Stimulated activated CD4-positive, alpha-beta T cell treated with anti-CD3 and anti-CD28 coated beads, Interleukin-1b, Interleukin-23, amount 100 ng/mL, for 24 hours (primary cell): ENCODE data around the gene SLC25A13.
"Not testable (repeated sequence)": the region's sequence is repeated elsewhere in the genome, so short reads cannot be mapped to it uniquely, and the experiment has no call there.

Source experiments
- DNase-seq, 4 experiments: peaks; one replicate each; pipeline ENCODE4 v3.0.0-alpha.2; 2020; ENCODE audit warnings: low read depth in 4 of 4, low spot score in 1 of 4

SLC25A13 gene

DNA sequence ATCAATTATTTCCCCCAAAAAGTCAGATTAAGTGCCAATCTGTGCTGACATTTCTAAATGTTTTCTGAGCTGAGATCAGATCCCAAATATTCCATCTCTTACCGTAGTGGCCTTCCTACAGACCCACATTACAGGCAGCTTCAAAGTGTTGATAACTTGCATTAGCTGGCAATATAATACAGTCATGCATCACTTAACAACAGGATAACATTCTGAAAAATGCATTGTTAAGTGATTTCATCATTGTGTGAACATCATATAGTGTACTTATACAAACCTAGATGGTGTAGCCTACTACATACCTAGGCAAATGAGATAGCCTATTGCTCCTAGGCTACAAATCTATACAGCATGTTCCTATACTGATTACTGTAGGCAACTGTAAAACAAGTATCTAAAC, 22.4 kb downstream of the SLC25A13 start:
- no peak for DNase-seq

DNA sequence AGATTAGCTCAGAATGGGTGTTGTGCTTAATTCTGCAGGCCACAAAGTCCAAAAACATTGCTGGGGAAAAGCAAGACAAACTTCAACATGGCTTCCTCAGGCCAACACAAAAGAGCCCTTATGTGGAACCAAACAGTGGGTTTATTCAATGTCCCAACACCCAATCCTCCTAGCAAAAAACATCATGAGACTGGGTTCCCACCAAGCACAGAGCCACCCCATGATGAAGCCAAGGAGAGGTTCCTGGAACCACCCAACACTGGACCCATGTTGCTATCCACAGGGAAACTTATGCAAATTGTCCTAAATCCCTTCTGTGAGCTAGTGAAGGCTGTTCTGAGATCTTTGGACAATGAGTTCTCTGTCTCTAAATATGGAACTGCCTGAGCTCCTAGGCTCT, 24.0 kb downstream of the SLC25A13 start:
- DNase-seq: no peak

DNA sequence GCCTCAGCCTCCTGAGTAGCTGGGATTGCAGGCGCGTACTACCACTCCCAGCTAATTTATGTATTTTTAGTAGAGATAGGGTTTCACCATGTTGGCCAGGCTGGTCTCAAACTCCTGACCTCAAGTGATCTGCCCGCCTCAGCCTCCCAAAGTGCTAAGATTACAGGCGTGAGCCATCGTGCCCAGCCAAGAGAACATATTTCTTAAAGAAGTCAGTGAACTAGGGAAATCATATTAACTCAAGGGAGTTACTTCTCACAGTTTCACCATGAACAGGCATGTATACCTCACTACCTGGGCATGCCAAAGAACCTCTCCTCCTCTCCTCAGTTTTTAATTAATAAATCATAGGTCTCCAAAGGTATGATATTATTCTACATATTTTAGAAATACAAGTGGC, 24.5 kb downstream of the SLC25A13 start:
- not testable (repeated sequence) for DNase-seq

DNA sequence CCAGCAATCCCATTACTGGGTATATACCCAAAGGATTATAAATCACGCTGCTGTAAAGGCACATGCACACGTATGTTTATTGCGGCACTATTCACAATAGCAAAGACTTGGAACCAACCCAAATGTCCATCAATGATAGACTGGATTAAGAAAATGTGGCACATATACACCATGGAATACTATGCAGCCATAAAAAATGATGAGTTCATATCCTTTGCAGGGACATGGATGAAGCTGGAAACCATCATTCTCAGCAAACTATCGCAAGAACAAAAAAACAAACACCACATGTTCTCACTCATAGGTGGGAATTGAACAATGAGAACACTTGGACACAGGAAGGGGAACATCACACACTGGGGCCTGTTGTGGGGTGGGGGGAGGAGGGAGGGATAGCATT, 28.0 kb downstream of the SLC25A13 start:
- not testable (repeated sequence) for DNase-seq

DNA sequence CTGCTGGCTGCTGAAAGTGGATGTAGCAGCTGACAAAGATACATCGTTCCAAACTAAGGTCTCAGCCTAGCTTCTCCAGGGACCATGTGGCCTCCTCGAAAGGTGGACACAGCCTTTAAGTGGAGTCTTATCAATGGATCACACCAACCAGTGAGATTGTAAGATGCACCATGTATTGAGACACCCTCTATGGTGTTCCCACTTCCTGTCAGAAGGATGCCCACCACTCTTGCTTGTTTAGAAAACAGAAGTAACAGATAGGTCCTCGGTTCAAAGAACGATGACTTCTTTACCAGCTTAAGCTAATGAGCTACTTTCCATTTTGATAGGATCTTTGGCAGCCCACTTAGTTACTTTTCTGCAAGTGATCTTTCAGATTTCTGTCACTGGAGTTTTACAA, 34.3 kb downstream of the SLC25A13 start:
- DNase-seq: no peak

DNA sequence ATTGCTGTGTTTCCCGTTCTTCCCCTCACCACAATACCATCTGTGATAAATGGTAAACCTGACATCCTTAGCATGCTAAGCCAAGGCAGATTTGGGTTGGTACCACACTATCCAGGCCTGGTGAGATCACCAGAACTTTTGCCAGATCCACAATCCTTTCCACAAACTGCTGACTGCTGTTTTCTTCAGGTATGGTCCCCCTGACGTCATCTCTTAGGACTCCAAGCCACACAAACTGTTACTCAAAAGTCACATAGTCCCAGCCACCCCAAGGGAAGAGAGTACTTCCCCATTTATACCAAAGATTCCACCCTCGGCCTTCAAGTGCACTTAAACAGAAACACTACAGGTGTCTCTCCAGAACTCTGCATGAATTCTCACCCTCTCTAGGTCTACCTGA, 34.8 kb downstream of the SLC25A13 start:
- DNase-seq: no peak

- DNase-seq: no peak
Measured at GRCh38 chr7:96285579-96285978, 36.3 kb downstream of the SLC25A13 start.

DNA sequence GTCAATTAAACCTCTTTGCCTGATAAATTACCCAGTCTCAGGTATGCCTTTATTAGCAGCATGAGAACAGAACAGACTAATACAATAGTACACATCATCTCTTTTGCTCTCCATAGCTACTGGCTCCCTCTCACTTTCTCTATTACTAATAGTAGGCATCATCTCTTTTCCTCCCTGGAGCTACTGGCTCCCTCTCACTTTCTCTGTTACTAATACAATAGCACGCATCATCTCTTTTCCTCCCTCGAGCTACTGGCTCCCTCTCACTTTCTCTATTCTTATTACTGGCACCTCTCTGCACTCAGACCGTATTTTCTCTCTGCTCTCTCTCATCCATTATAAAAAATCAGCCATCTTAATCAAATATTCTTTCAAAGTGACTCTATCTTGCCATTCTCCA, 37.1 kb downstream of the SLC25A13 start:
- DNase-seq: no peak

GRCh38 chr7:96284240-96284639, 37.7 kb downstream of the SLC25A13 start:
- no peak for DNase-seq

DNA sequence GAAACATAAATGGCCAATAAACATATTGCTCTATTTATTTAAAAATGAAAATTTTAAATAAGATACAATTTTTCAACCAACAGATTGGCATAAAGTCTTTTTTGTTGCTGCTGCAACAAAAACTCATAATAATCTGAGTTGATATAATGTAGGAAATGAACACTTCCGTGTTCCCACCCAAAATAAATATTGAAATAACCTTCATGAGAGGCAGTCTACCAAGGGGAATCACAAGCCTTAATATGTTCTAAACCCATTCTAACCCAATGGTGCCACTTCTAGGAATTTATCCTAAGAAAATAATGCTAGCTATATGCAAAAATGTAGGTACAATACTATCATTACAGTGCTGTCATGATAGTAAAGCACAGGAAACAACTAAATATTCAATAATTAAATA, 39.1 kb downstream of the SLC25A13 start:
- DNase-seq: no peak

DNA sequence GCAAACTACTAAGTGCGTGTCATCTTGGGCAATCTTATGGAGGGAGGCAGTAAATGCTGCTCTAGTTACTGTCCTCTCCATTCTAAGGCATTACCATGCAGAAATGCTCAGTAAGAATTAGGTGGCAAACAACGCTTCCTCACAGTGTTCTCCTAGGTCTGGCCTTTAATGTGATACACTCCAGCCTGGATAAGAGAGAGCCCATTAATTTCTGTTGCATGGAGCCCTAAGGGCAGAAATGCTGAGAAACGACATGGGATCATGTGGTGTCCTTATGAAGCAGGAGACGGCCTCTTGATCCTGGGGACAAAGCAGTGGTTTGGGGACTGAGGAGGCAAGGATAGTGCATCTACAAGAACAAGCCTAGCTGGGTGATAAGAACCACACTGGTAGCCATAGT, 44.0 kb downstream of the SLC25A13 start:
- DNase-seq: no peak

DNA sequence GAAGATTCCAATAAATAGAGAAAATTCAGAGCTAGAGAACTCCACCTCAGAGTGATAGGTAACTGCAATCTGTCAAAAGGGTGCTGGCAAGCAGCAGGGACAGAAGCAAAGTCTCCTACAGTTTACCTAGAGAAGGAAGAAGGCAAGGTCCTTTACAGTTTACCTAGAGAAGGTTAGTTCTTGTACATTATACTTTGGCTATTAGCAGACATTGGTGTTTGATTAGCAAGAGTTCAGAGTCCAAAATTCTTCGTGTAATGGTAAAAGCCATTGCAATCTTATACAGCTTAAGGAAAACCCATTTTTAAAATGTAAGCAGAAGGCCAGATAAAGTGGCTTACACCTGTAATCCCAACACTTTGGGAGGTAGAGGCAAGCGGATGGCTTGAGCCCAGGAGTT, 45.9 kb downstream of the SLC25A13 start:
- no peak for DNase-seq

- no peak for DNase-seq
Measured at GRCh38 chr7:96273716-96274115, 48.2 kb downstream of the SLC25A13 start.

- no peak for DNase-seq
Measured at GRCh38 chr7:96269246-96269994, 52.5 kb downstream of the SLC25A13 start.

GRCh38 chr7:96266580-96266979, 55.3 kb downstream of the SLC25A13 start:
- no peak for DNase-seq

GRCh38 chr7:96266015-96266414, 55.9 kb downstream of the SLC25A13 start:
- no peak for DNase-seq

DNA sequence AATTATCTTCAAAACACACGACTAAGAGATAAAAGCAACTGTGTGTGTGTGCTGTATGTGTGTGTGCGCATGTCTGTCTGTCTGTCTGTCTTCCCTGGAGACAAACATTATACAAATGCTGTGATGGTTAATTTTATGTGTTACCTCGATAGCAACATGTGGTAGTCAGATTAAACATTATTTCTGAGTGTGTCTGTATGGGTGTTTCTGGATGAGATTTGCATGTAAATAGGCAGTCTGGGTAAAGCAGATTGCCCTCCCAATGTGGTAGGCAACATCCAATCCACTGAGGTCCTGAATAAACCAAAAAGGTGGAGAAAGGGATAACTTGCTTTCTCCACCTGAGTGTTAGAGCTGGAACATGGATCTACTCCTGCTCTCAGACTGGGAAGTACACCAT, 67.9 kb downstream of the SLC25A13 start:
- DNase-seq: no peak

- no peak for DNase-seq
Measured at GRCh38 chr7:96253441-96253840, 68.5 kb downstream of the SLC25A13 start.

DNA sequence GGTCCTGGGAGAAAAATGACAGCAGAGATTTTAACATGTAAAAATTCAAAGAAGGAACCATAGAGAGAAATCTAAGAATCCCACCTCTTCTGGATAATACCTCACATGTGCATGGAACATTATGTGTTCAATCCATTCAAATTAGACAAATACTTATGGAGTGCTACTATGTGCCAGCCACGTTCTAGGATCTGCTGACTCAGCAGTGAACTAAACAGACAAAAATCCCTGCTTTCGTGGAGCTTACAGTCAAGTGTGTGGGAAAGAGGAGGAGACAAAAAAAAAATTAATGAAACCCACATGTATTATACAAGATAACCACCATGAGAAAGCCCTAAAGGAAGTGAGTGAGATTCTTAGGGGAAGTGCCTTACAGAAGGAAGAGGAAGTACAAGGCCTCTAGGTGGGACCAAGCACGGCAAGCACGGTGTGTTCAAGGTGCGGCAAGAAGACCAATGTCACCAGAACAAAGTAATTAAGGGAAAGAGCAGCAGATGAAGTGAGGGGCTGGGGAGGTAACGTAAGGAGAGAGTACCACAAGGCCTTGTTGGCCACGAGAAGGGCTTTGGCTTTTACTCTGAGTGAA, 71.0 kb downstream of the SLC25A13 start:
- DNase-seq: no peak

DNA sequence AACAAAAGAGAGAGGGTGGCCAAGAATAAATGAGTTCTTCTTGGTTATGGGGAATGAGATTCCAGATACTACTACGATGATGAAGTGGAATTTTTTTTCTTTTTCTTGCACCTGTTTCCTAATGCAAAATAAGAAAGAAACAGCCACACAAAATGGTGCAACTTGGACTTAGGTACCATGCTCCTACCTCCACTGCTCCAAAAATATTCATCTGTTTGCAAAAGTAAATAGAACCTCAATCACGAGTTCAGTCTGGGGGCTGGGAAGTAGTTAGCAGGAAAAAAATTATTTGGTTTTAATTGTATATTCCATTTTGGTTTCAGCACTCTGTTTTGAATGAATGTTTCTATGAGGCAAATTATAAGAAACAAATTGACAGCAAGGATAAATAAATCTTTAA, 73.5 kb downstream of the SLC25A13 start:
- DNase-seq: no peak

GRCh38 chr7:96246919-96247318, 75.0 kb downstream of the SLC25A13 start:
- DNase-seq: no peak

- DNase-seq: no peak
Measured at GRCh38 chr7:96244992-96245292, 77.0 kb downstream of the SLC25A13 start.

GRCh38 chr7:96244244-96244991, 77.5 kb downstream of the SLC25A13 start:
- no peak for DNase-seq
